ENCODE data around the gene NEDD4L.

DNA sequence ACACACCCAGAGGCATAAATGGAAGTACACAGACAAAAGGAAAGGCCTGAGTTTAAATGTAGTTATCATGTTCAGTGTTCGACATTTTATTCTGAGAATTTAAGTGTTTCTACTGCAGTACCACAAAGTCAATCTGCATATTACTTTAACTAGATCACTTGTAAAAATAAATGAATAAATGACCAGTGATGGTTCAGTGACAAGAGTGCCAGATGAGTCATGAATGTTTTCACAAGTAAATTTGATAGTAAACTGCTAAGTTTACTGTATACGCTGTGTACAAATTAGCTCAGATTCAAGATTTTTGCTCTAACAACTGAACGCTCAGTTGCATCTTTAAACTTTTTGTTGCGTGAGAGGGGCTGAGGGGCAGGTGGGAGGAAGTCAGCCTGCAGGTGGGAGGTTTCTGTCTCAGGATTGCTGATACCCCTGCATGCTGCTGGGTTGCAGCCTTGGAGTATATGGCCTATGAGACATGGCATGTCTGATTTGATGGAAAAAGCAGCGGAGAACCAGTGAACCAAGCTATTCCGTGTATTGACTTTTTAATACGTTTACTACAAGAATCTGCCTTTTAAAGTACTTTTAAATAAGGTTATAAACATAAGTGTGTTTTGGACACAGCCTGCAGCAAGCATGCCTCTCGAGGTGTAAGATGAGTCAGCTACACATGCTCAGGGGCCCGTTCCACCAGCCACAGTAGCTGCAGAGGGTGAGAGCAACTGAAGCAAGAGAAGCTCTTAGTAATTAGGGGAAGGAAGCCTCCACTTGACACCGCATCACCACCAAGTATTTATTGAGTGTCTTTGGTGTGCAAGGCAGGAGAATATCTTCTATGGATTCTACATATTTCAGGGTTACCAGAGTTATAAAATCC, 245.1 kb downstream of the NEDD4L start:
- TF ChIP-seq CTCF (IDR thresholded peaks at IDR 0.05; ENCODE audit: insufficient read depth, low read depth, low read length) = no peak
- no peak for TF ChIP-seq EZH2 (IDR thresholded peaks at IDR 0.05; ENCODE audit: insufficient read depth, low read length)
